Measurements from ENCODE around the gene MAN2C1.
"Not testable (repeated sequence)": the region's sequence is repeated elsewhere in the genome, so short reads cannot be mapped to it uniquely, and the experiment has no call there.

DNA sequence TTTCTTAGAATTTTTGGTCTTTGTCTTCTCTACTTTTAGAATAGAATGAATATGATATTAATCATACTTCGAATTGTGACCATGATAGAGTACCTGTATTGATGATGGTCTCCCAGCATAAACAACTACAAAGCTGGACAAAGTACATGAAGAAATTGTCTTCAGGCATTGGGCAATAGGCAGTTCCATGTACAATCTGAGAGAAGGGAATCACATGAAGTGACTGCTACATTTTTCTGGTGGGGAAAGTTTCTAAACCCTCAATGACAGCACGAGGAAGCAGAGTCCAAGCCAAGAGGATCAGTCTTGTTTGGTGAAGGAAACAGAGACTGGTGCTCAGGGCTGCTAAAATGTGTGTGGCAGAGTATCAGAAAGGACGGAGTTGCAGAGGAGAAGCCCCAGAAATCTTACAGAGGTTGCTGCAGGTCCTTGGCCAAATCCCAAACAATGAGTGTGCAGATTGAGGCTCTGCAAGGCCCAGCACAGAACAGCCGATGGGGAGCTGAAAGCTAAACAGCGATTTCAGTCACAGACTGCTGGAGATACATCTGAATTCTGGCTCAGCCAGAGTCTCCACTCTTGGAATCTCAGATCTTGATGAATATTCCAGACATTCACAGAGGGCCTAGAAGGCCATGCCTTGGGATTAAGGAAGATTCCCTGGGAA lies 49.0 kb downstream of the MAN2C1 start:
- not testable (repeated sequence) for TF ChIP-seq POLR2A, CTCF (IDR thresholded peaks at IDR 0.05)
